ENCODE results near the gene PES1. TPM values are rescaled to one million over a fixed set of nuclear protein-coding genes. Genes with fewer than 3 reads are reported as not detected.
"Not testable (repeated sequence)": the region's sequence is repeated elsewhere in the genome, so short reads cannot be mapped to it uniquely, and the experiment has no call there.

The PES1 gene
- total and polyA plus RNA-seq, 8 donors = 22.8 to 94.5 (median 47.1) TPM

- Histone ChIP-seq H3K36me3 (no peaks in the 10 kb centered on the region), H3K9me3 (no peaks in the 10 kb centered on the region), H3K4me1 (peaks cover 15 to 31% (median 23%) of the 10 kb centered on the region in 4 donors), H3K27ac (no peak overlapping the region), H3K27me3 (no peaks in the 10 kb centered on the region), H3K4me3 (no peak overlapping the region)
- no peak for DNase-seq
- 81 to 91% (median 89%) methylated on average over 3 of the region's 3 CpGs for WGBS, 5 donors
- intact Hi-C loops (cut with DNase I; ENCODE audit: low total_unique reads) = no loop called here
- TF ChIP-seq CTCF (IDR thresholded peaks at IDR 0.05) (no peak), POLR2AphosphoS5 (IDR thresholded peaks at IDR 0.05) (no peak), EP300 (IDR thresholded peaks at IDR 0.05) (no peak), POLR2A (IDR thresholded peaks at IDR 0.05) (no peak)
These were observed 7.3 kb upstream of the PES1 start for GRCh38 chr22:30598986-30599385.

GRCh38 chr22:30596886-30597285 is 5.2 kb upstream of the PES1 start:
- intact Hi-C loops (cut with DNase I; ENCODE audit: low total_unique reads) = no loop called here
- Histone ChIP-seq H3K27ac (peak overlapping the region in 4 of 5 donors; percentile 13 to 65 (median 54)), H3K27me3 (no peaks in the 10 kb centered on the region), H3K4me1 (peaks cover 20 to 35% (median 28%) of the 10 kb centered on the region in 4 donors), H3K36me3 (no peaks in the 10 kb centered on the region), H3K9me3 (no peaks in the 10 kb centered on the region), H3K4me3 (no peak overlapping the region)
- WGBS, 5 donors = 48 to 90% (median 81%) methylated on average over 13 to 29 of the region's 29 CpGs; no CpG with 5 or more reads in 1 of the 5 donors
- peak in 1 of 2 donors; percentile 27 for DNase-seq
- no peak for TF ChIP-seq EP300 (IDR thresholded peaks at IDR 0.05)
- no peak for TF ChIP-seq POLR2AphosphoS5 (IDR thresholded peaks at IDR 0.05)
- TF ChIP-seq CTCF (IDR thresholded peaks at IDR 0.05) = no peak
- TF ChIP-seq POLR2A (IDR thresholded peaks at IDR 0.05) = no peak

GRCh38 chr22:30596199-30596598 is 4.5 kb upstream of the PES1 start:
- intact Hi-C loops (cut with DNase I; ENCODE audit: low total_unique reads) = no loop called here

GRCh38 chr22:30592360-30592713 is 627 bp upstream of the PES1 start:
- H3K9me3 ChIP-seq; DNase-seq; intact Hi-C loops (cut with DNase I; ENCODE audit: low total_unique reads); H3K27me3 ChIP-seq: not testable (repeated sequence)
- H3K4me3 ChIP-seq = peak overlapping the region; percentile 86 to 93 (median 90)
- peaks cover 32 to 49% (median 46%) of the 10 kb centered on the region in 4 donors for H3K4me1 ChIP-seq
- 28 to 40% (median 30%) methylated on average over 18 of the region's 18 CpGs for WGBS, 5 donors
- H3K36me3 ChIP-seq = peaks cover 18 to 25% (median 24%) of the 10 kb centered on the region in 4 donors
- peak overlapping the region; percentile 13 to 86 (median 81) for H3K27ac ChIP-seq

More at GRCh38 chr22:30596199-30596598, 4.5 kb upstream of the PES1 start:
- H3K4me1 ChIP-seq = peaks cover 20 to 35% (median 29%) of the 10 kb centered on the region in 4 donors
- DNase-seq = no peak
- TF ChIP-seq CTCF (IDR thresholded peaks at IDR 0.05) (no peak), POLR2A (IDR thresholded peaks at IDR 0.05) (no peak), POLR2AphosphoS5 (IDR thresholded peaks at IDR 0.05) (no peak), EP300 (IDR thresholded peaks at IDR 0.05) (no peak)
- no peaks in the 10 kb centered on the region for H3K27me3 ChIP-seq
- H3K27ac ChIP-seq = peak overlapping the region in 4 of 5 donors; percentile 13 to 66 (median 54)
- no peaks in the 10 kb centered on the region for H3K9me3 ChIP-seq
- WGBS, 5 donors = 13 to 31% (median 26%) methylated on average over 2 of the region's 2 CpGs
- no peak overlapping the region for H3K4me3 ChIP-seq
- no peaks in the 10 kb centered on the region for H3K36me3 ChIP-seq

- no peak for DNase-seq
- Histone ChIP-seq H3K4me1 (peaks cover 25 to 39% (median 37%) of the 10 kb centered on the region in 4 donors), H3K4me3 (peak overlapping the region; percentile 86 to 93 (median 90)), H3K27ac (peak overlapping the region in 4 of 5 donors; percentile 79 to 86 (median 82)), H3K9me3 (no peaks in the 10 kb centered on the region), H3K27me3 (no peaks in the 10 kb centered on the region), H3K36me3 (peaks cover 29 to 36% (median 35%) of the 10 kb centered on the region in 4 donors)
- intact Hi-C loops (cut with DNase I; ENCODE audit: low total_unique reads) = no loop called here
- TF ChIP-seq POLR2AphosphoS5 (IDR thresholded peaks at IDR 0.05) = no peak
- TF ChIP-seq CTCF (IDR thresholded peaks at IDR 0.05) = no peak
- WGBS, 5 donors = 1 to 2% (median 2%) methylated on average over 14 of the region's 14 CpGs
These were observed 521 bp downstream of the PES1 start for GRCh38 chr22:30591191-30591587.
